Activated T-helper 1 cell treated with Interleukin-2 at 50 U/mL for 16 hours (primary cell): Measurements from ENCODE around the gene RASSF1.

Experiments used
- DNase-seq: peaks from one replicate; pipeline ENCODE4 v3.0.0-alpha.2; 2020; ENCODE audit warnings: low read depth

The RASSF1 gene

GRCh38 chr3:50365842-50366220, 25.2 kb upstream of the RASSF1 start:
- DNase-seq, result no peak

GRCh38 chr3:50365080-50365841, 24.6 kb upstream of the RASSF1 start:
- DNase-seq, result peak; percentile 90

GRCh38 chr3:50364573-50365079, 24.0 kb upstream of the RASSF1 start:
- no peak for DNase-seq

GRCh38 chr3:50359760-50360110, 19.1 kb upstream of the RASSF1 start:
- no peak for DNase-seq

- DNase-seq, result peak; percentile 91
Observed at GRCh38 chr3:50358911-50359759, 18.5 kb upstream of the RASSF1 start, which contains the start of gene TMEM115. TMEM115 (minus strand) TSS chr3:50359521; CDS start chr3:50359063, 458 bp downstream.

GRCh38 chr3:50358355-50358910, 17.8 kb upstream of the RASSF1 start:
- no peak for DNase-seq

- no peak for DNase-seq
Observed at GRCh38 chr3:50357481-50357880, 16.8 kb upstream of the RASSF1 start.

- DNase-seq, result no peak
Observed at GRCh38 chr3:50356553-50356952, 15.9 kb upstream of the RASSF1 start.

- DNase-seq, result no peak
Observed at GRCh38 chr3:50355829-50356552, 15.4 kb upstream of the RASSF1 start.

- no peak for DNase-seq
Observed at GRCh38 chr3:50354850-50355249, 14.2 kb upstream of the RASSF1 start.

GRCh38 chr3:50354186-50354764, 13.6 kb upstream of the RASSF1 start:
- no peak for DNase-seq

- DNase-seq, result no peak
Observed at GRCh38 chr3:50353245-50354004, 12.8 kb upstream of the RASSF1 start.

GRCh38 chr3:50352781-50353180, 12.1 kb upstream of the RASSF1 start:
- DNase-seq, result no peak

GRCh38 chr3:50351323-50351697, 10.7 kb upstream of the RASSF1 start:
- DNase-seq, result no peak

GRCh38 chr3:50350527-50351322, 10.1 kb upstream of the RASSF1 start, which contains the start of the genes CYB561D2 and NPRL2:
CYB561D2 (plus strand) TSS chr3:50350862; CDS start chr3:50351434, 572 bp downstream.
NPRL2 (minus strand) TSS chr3:50350775; CDS start chr3:50350652, 123 bp downstream.
- DNase-seq, result peak; percentile 100

GRCh38 chr3:50350213-50350526, 9.5 kb upstream of the RASSF1 start:
- DNase-seq, result no peak

GRCh38 chr3:50347187-50347813, 6.7 kb upstream of the RASSF1 start:
- DNase-seq, result peak; percentile 70

- peak; percentile 65 for DNase-seq
Observed at GRCh38 chr3:50345586-50346234, 5.1 kb upstream of the RASSF1 start, which contains the start of gene ZMYND10. ZMYND10 (minus strand) TSS chr3:50345732; CDS start chr3:50345579, 153 bp downstream.

- no peak for DNase-seq
Observed at GRCh38 chr3:50345008-50345407, 4.4 kb upstream of the RASSF1 start.
